ENCODE data around the gene RNU1-3.
"Not testable (repeated sequence)": the region's sequence is repeated elsewhere in the genome, so short reads cannot be mapped to it uniquely, and the experiment has no call there.

GRCh38 chr1:16619803-16620501 lies 46.8 kb downstream of the RNU1-3 start:
- TF ChIP-seq CTCF, POLR2A (IDR thresholded peaks at IDR 0.05): not testable (repeated sequence)
